Measurements from ENCODE around the gene KDM2B.
A peak's percentile ranks its signal among the peaks of the same experiment; 100 is the strongest.

Gene KDM2B

GRCh38 chr12:121538699-121539061, 42.1 kb downstream of the KDM2B start:
- no peak overlapping the region for H3K27ac ChIP-seq
- TF ChIP-seq CTCF (IDR thresholded peaks at IDR 0.05) (no peak), ZFX (IDR thresholded peaks at IDR 0.05; ENCODE audit: borderline replicate concordance) (no peak)

- peak overlapping the region; percentile 40 for H3K27ac ChIP-seq
- no peak for TF ChIP-seq ZFX (IDR thresholded peaks at IDR 0.05; ENCODE audit: borderline replicate concordance)
- TF ChIP-seq CTCF (IDR thresholded peaks at IDR 0.05): no peak
Measured at GRCh38 chr12:121537814-121538698, 42.8 kb downstream of the KDM2B start.

GRCh38 chr12:121536899-121537813, 43.7 kb downstream of the KDM2B start:
- H3K27ac ChIP-seq: peak overlapping the region; percentile 40
- no peak for TF ChIP-seq ZFX (IDR thresholded peaks at IDR 0.05; ENCODE audit: borderline replicate concordance)
- no peak for TF ChIP-seq CTCF (IDR thresholded peaks at IDR 0.05)

- peak overlapping the region; percentile 40; the same call in 1 of the 2 replicates for H3K27ac ChIP-seq
- TF ChIP-seq ZFX (IDR thresholded peaks at IDR 0.05; ENCODE audit: borderline replicate concordance): no peak
- no peak for TF ChIP-seq CTCF (IDR thresholded peaks at IDR 0.05)
Measured at GRCh38 chr12:121536054-121536898, 44.5 kb downstream of the KDM2B start.

- no peak overlapping the region for H3K27ac ChIP-seq
- TF ChIP-seq ZFX (IDR thresholded peaks at IDR 0.05; ENCODE audit: borderline replicate concordance) (no peak), CTCF (IDR thresholded peaks at IDR 0.05) (no peak)
Measured at GRCh38 chr12:121535150-121536053, 45.4 kb downstream of the KDM2B start.

Measured in 22Rv1 (cell line).